Inflammatory macrophage (primary cell): ENCODE data around the gene CDH23.
A peak's percentile ranks its signal among the peaks of the same experiment; 100 is the strongest.

Source experiments
- DNase-seq, 2 donors: peaks; one replicate each; pipeline ENCODE4 v3.0.0-alpha.2; 2020 to 2022

The CDH23 gene

GRCh38 chr10:71696628-71697326 is 300.1 kb downstream of the CDH23 start:
- peak in 1 of 2 donors; percentile 49 for DNase-seq

DNA sequence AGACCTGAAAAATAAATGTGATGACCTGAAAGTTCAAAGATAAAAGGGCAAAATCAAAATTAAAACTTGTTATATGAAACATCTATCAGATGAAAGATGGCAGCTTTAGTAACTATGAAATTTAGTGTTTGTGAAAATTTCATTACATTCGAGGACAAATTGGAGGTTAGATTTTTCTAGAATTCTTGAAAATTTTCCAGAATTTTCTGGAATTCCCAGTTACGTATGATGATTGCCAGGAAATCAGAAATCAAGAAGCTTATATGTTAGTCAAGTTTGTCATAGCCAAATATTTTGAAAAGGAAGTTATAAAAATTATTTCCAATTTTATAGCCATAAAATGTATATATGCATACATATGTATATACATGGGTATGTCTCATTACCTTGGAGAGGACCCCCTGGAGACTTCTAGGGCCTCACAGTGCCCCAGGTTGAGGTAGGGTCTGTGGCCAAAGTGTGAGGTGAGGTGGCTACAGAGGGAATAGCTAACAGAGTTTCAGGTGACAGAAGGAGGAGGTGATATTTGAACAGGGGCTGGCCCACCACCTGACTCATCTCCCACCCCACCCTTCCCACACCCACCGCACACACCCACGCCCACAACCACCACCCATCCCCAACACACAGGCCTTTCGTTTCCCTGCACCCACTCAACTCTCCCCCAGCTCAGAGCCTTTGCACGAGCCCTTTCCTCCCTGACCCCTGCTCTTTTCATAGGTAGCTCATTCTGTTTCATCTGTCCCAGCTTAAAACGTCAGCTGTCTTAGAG is 301.4 kb downstream of the CDH23 start:
- no peak for DNase-seq

- DNase-seq, result no peak
Measured at GRCh38 chr10:71698737-71699136, 302.0 kb downstream of the CDH23 start.

GRCh38 chr10:71700731-71701368 is 304.1 kb downstream of the CDH23 start:
- DNase-seq, result no peak

GRCh38 chr10:71701496-71702132 is 304.9 kb downstream of the CDH23 start:
- DNase-seq, result peak; percentile 18 to 50

DNA sequence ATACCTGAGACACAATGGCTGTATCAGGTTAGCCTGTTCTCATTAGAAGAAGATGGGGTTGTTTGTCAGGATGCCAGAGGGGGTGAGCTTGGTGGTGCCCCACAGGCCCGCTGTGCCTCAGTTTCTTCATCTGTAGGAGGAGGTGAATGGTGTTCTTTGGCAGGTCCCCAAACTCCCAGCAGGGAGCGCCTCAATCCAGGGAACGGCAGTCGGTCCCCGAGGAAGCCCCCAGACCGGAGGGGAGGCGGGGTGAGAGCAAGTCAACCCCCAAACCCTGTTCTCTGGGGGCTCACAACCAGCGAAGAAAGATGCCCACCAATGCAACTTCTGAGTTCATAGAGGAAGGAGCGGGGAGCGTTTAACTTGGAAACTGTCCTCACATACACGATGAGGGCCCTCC is 306.9 kb downstream of the CDH23 start:
- DNase-seq, result no peak

GRCh38 chr10:71704816-71705215 is 308.1 kb downstream of the CDH23 start:
- DNase-seq, result no peak

- no peak for DNase-seq
Measured at GRCh38 chr10:71705582-71705981, 308.9 kb downstream of the CDH23 start.

DNA sequence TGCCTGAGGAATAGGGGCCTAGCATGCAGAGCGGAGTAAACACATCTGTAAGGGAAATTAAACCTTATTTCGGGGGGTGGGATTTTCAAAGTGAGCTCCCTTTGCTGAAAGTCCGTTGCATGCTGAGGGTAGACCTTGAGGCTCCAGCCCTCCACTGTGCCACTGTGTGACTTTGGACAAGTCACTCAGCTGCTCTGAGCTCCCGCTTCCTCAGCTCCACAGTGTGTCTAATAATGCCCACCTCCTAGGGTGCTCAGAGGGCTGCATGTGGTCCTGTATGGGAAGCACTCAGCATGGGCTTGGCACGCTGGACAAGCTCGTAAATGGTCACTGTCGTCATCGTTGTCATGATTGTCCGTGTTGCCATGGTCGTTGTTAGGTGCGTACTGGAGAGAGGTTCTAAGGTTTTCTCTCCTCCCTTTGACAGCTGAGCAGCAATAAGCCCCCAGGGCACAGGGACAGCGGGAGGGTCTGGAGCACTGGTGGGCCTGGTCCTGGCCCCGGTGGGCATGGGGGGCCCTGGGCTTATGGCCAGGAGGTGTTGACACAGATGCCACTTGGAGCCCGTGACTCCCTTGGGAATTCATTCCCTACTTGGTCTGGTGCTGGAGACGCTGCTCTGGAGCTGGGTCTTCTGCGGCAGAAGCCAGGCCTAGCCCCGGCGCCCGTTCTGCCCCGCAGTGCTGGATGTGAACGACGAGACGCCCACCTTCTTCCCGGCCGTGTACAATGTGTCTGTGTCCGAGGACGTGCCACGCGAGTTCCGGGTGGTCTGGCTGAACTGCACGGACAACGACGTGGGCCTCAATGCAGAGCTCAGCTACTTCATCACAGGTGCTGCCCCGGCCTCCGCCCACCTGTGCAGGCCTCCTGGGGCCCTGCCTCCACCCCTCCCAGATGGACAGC is 309.7 kb downstream of the CDH23 start:
- no peak for DNase-seq

DNA sequence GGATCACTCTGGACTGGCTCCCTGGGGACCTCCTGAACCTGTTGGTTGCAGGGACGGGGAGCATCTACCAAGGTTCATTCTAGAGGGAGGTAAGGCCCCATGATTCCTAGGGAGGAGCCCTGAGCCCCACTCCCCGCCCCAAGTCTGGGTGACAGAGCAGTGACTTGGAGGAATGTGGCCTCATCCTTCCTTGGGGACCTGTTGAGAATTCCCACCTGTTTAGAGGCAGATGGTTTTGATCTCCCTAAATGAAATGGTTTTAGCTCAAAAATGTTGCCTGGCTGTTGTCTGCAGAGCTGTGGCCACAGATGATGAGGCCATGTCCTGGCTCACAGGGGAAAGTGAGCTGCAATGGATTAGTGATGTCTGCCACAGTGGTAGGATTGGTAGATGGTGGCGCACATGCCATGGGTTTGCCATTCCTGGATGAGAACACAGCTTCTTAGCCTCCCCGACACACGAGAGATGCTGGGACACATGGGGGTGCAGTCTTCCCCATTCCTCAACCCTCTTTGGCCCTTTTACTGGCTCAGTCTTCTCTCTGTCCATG is 310.6 kb downstream of the CDH23 start:
- no peak for DNase-seq

DNA sequence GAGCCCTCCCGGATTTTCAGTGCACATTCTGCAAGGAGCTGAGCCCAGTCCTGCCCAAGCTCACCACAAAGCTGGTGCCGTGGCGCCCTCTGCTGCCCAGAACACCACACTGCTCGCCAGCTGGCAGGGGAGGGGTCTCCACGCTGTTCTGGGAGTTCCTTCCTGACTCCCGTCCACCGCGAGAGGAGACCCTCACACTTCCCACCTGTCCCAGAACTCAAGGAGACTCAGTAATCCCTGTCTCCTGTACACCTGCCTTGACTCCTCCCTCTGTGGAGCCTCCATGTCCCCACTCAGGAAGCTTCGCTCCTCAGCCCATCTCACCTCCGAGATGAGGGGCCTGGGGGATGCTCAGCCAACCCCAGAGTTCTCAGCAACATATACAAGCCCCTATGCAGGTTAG is 311.6 kb downstream of the CDH23 start:
- DNase-seq, result peak; percentile 40 to 49

- DNase-seq, result peak; percentile 18 to 31
Measured at GRCh38 chr10:71708897-71709882, 312.5 kb downstream of the CDH23 start.

GRCh38 chr10:71710519-71710918 is 313.8 kb downstream of the CDH23 start:
- DNase-seq, result no peak

GRCh38 chr10:71711052-71711623 is 314.4 kb downstream of the CDH23 start:
- DNase-seq, result no peak

DNA sequence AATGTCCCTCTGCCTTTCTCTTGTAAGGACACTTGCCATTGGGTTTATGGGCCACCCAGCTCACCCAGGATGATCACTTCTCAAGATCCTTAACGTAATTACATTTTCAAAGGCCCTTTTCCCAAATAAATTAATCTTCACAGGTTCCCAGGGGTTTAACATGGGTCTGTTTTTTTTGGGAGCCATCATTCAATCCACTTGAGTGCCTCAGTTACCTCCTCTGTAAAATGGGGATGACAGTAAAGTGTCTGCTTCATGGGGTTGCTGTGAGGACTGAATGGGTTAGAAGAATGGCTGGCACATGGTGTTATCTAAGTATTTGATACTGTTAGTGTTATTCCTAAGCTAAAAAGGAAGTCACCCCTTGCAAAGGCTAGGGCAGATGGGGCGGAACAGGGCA is 315.4 kb downstream of the CDH23 start:
- DNase-seq, result no peak

DNA sequence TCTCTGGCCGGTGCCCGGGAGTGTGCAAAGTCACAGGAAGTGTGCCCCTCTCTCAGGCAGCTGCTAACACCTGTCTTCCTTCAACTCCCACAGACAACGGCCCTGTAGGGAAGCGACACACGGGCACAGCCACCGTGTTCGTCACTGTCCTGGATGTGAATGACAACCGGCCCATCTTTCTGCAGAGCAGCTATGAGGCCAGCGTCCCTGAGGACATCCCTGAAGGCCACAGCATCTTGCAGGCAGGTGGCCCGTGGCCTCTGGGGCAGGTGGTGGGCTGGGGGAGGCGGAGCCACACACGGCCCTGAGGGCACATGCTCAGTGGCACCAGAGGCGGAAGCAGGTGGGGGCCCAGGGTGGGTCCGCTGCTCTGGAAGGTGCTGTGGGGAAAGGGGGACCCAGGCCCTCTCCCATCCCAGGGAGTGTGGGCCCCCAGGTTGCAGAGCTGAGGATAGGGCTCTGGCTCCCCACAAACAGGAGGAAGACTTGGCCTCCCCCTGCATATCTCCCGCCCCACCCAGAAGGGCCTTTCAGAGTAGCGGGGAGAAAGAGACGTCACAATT is 315.9 kb downstream of the CDH23 start:
- DNase-seq, result no peak

- peak; percentile 67 to 68 for DNase-seq
Measured at GRCh38 chr10:71713135-71714030, 316.7 kb downstream of the CDH23 start.

DNA sequence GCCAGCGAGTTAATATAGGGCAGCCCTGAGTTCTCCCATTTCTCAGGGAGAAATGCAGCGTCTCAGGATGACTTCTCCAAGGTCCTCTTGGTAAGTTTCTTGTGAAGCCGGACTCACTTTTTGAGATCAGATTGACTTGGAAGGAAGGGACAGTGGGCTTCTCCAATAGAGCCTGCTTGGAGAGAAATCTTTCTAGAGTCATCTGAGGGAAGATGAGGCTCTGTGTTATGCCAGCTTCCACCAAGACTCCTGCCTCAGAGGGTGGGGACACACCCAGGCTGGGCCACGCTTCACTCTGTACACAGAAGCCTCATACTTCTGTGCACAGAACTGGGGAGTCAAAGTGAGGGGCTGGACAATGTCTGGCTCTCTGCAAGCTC is 317.3 kb downstream of the CDH23 start:
- DNase-seq, result no peak

DNA sequence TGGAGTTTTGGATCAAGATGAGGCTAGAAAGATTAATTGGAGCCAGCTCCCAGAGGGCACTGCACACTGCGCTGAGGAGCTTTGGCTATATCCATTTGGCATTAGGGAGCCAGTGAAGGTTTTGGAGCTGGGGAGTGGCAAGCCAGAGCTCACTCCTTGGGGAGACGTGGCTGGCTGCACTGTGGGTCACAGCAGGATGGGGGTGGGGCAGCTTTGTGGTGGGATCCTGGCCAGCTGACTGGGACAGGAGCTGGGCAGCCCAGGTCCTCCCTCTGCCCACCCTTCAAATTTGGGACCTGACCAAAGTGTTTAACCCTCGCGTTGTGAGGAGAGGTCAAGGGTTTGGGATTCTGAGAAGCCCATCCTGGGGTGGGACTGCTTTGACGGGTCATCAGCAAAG is 317.9 kb downstream of the CDH23 start:
- no peak for DNase-seq
